ENCODE results near the gene U2AF2.

DNA sequence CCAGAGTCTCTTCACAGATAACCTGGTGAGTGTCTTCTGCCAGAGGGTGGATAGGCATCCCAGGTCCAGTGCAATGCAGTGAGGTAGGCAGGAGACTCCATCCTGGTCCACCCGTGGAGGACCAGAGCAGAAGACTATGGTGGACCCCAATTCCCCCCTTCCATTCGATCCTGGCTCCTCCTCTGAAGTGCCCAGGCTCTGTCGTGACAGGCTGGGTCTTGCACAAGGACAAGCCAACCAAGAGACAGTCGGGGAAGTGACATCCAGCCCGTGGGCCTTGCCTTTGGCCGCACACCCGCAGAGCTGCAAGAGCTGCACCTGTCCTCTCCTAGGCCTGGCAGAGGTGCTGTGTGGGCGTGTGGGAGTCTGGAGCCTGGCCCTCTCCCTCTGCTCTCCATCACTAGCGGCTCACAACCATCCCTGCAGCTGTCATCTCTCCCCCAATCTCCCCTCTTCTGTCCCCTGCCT, 33.6 kb upstream of the U2AF2 start:
- TF ChIP-seq EZH2 (optimal IDR thresholded peaks at IDR 0.05; ENCODE audit: low read depth, low read length), result no peak
- TF ChIP-seq, protein P1, sequence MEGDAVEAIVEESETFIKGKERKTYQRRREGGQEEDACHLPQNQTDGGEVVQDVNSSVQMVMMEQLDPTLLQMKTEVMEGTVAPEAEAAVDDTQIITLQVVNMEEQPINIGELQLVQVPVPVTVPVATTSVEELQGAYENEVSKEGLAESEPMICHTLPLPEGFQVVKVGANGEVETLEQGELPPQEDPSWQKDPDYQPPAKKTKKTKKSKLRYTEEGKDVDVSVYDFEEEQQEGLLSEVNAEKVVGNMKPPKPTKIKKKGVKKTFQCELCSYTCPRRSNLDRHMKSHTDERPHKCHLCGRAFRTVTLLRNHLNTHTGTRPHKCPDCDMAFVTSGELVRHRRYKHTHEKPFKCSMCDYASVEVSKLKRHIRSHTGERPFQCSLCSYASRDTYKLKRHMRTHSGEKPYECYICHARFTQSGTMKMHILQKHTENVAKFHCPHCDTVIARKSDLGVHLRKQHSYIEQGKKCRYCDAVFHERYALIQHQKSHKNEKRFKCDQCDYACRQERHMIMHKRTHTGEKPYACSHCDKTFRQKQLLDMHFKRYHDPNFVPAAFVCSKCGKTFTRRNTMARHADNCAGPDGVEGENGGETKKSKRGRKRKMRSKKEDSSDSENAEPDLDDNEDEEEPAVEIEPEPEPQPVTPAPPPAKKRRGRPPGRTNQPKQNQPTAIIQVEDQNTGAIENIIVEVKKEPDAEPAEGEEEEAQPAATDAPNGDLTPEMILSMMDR (IDR thresholded peaks at IDR 0.05; ENCODE audit: low read length), result no peak

All from MM.1S (cell line).